Activated CD4-positive, alpha-beta memory T cell treated with anti-CD3 and anti-CD28 coated beads for 36 hours (primary cell): ENCODE measurements around the gene MPHOSPH9. TPM values are rescaled to one million over a fixed set of nuclear protein-coding genes. Genes with fewer than 3 reads are reported as not detected.
"Not testable (repeated sequence)": the region's sequence is repeated elsewhere in the genome, so short reads cannot be mapped to it uniquely, and the experiment has no call there.

Source experiments
- CTCF ChIA-PET: fragments of 350-600 bp; sonication (Branson Sonifier 250); formaldehyde crosslinking; loops from one replicate; lab custom pipeline; 2021; ENCODE audit warnings: antibody characterized with exemption, inconsistent platforms; lab: Charles Lee
- POLR2A ChIA-PET: fragments of 350-600 bp; sonication (Branson Sonifier 250); formaldehyde crosslinking; loops from one replicate; lab custom pipeline; 2021; ENCODE audit warnings: antibody characterized with exemption; lab: Charles Lee
- DNase-seq: peaks from one replicate; pipeline ENCODE4 v3.0.0-alpha.2; 2020
- H3K27ac Mint-ChIP-seq: one replicate; pipeline ENCODE4 v1.8.0; 2021; ENCODE audit warnings: mixed read lengths
- H3K27me3 Mint-ChIP-seq: one replicate; pipeline ENCODE4 v1.8.0; 2021; ENCODE audit warnings: mixed read lengths
- H3K36me3 Mint-ChIP-seq: one replicate; pipeline ENCODE4 v1.8.0; 2021; ENCODE audit warnings: mixed read lengths
- H3K4me1 Mint-ChIP-seq: one replicate; pipeline ENCODE4 v1.8.0; 2021; ENCODE audit warnings: low read depth, mixed read lengths
- H3K4me3 Mint-ChIP-seq: one replicate; pipeline ENCODE4 v1.8.0; 2021; ENCODE audit warnings: mild to moderate bottlenecking, mixed read lengths
- H3K9me3 Mint-ChIP-seq: one replicate; pipeline ENCODE4 v1.8.0; 2021; ENCODE audit warnings: mixed read lengths
- intact Hi-C: fragments of 100-400 bp; cut with micrococcal nuclease; formaldehyde crosslinking; loops from one replicate; pipeline ENCODE4 v1.15.1; 2023
- total RNA-seq, 2 experiments: library from RNA; stranded (reverse); gene quantifications; one replicate each; pipeline ENCODE4 v1.2.3, GENCODE V29; 2021

MPHOSPH9 gene
- total RNA-seq, 2 experiments from 2014 or later = 88.8 to 97.6 TPM

DNA sequence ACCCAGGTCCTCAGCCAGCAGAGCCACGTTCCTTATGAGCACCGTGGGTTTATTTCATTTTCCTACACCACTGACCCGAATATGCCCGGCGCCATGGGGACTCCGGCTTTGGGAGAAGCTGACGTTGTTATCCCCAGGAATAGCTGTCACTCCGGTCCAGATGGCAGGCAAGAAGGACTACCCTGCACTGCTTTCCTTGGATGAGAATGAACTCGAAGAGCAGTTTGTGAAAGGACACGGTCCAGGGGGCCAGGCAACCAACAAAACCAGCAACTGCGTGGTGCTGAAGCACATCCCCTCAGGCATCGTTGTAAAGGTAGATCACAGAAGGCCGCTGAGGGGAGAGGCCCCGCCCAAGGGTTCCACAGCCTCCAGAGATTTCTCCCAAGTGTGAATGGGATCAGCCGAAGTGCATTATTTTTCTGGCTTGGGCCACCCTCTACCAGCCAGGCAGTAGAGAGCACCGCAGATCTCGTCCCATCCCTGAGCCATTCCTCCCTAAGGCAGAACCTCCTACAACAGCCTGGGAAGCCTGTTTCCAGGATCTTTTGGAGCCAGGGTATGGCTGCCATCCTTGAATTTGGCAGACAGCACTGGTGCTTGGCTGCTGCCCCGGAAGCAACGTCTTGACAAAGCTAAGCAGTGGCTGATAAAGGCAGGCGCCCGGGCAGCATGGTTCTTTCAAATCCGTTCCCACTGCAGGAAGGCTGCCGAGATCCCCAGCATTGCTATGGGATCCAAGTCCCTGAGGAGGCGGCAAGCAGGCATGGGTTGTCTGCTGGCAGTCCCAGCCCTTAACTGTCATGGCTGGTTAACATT, 20.9 kb upstream of the MPHOSPH9 start:
- Mint-ChIP-seq H3K4me1 (peaks cover 39% of the 10 kb centered on the region), H3K27ac (no peak overlapping the region), H3K36me3 (peaks cover 28% of the 10 kb centered on the region), H3K9me3 (no peaks in the 10 kb centered on the region), H3K4me3 (no peak overlapping the region), H3K27me3 (no peaks in the 10 kb centered on the region)
- intact Hi-C loops = no loop called here
- ChIA-PET CTCF (interaction anchor here (1.0 kb wide), 1 partner anchor 16 kb away, joined by 4 read pairs; no protein-coding TSS in a partner anchor), POLR2A (no interaction called here)
- DNase-seq = no peak

DNA sequence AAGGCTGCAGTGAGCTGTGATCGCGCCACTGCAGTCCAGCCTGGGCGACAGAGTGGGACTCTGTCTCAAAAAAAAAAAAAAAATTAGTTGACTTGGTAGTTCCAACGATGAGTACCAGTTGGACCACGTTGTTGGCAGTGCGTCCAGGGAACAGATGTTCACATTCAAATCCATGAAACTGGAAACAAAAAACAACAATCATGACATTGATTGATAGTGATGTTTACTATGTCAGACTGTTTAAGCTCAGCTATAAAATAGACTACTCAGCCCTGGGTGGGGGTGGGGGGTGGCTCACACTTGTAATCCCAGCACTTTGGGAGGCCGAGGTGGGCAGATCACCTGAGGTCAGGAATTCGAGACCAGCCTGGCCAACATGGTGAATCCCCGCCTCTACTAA, 19.4 kb upstream of the MPHOSPH9 start:
- H3K36me3 Mint-ChIP-seq = peaks cover 42% of the 10 kb centered on the region
- POLR2A ChIA-PET, H3K4me3 Mint-ChIP-seq, H3K27me3 Mint-ChIP-seq, intact Hi-C loops, H3K27ac Mint-ChIP-seq, DNase-seq: not testable (repeated sequence)
- peaks cover 11% of the 10 kb centered on the region for H3K9me3 Mint-ChIP-seq
- CTCF ChIA-PET = interaction anchor here (1.1 kb wide), 1 partner anchor 331 kb away, joined by 3 read pairs; no protein-coding TSS in a partner anchor
- H3K4me1 Mint-ChIP-seq = peaks cover 48% of the 10 kb centered on the region

DNA sequence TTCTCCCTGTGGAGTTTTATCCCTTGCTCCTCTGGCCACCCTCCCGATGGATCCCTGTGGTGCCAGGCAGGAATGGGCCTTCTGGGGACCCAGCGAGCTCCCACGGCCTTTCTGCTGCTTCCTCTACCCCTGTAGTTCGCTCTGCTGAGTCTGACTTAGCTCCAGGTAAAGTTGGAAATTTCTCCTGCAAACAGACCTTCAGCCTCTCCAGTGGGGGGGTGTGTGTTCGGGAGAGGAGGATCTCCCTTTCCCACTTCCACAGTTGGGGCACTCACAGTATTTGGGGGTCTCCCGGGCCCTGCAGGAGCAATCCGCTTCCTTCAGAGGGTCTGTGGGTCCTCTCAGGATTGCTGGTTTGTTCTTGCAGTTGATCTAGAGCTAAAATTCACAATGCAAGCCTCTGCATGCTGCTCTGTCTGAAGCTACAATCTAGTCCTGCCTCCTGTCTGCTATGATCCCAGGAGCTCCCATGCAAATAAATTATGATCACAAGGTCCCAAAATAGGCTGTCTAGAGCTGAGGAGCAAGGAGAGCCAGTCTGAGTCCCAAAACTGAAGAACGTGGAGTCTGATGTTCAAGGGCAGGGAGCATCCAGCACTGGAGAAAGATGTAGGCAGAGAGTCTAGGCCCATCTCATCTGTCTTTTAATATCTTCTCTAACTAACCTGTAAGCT, 18.6 kb upstream of the MPHOSPH9 start:
- peak overlapping the region; percentile 31 for H3K27ac Mint-ChIP-seq
- POLR2A ChIA-PET = no interaction called here
- intact Hi-C loops = no loop called here
- DNase-seq = no peak
- H3K4me1 Mint-ChIP-seq = peaks cover 53% of the 10 kb centered on the region
- peaks cover 13% of the 10 kb centered on the region for H3K9me3 Mint-ChIP-seq
- no peak overlapping the region for H3K4me3 Mint-ChIP-seq
- no peaks in the 10 kb centered on the region for H3K27me3 Mint-ChIP-seq
- H3K36me3 Mint-ChIP-seq = peaks cover 45% of the 10 kb centered on the region
- CTCF ChIA-PET = interaction anchor here (1.1 kb wide), 1 partner anchor 332 kb away, joined by 3 read pairs; no protein-coding TSS in a partner anchor

DNA sequence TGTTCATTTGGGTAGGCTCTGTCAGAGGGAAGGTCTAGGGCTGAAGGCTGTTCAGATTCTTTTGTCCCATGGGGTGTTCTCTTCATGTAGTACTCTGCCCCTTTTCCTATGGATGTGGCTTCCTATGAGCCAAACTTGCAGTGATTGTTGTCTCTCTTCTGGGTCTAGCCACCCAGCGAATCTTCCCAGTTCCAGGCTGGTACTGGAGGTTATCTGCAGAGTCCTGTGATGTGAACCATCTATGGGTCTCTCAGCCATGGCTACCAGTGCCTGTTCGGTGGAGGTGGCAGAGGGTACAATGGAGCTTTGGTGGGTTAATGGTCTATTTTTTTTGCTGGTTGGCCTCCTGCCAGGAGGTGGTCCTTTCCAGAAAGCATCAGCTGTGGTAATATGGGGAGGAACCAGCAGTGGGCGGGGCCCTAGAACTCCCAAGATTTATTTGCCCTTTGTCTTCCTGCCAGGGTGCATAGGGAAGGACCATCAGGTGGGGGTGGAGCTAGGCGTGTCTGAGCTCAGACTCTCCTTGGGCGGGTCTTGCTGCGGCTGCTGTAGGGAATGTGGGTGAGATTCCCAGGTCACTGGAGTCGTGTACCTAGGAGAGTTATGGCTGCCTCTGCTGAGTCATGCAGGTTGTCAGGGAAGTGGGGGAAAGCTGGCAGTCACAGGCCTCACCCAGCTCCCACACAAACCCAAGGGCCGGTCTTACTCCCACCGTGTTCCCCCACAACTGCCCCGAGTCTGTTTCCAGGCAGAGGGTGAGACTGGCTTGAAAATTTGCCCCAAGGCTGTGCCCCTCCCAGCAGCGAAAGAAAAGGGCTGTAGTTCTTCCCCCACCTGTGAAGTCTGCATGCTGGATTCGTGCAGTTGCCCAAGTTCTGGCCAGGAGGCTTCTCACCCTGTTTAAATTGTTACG, 17.8 kb upstream of the MPHOSPH9 start:
- Mint-ChIP-seq H3K4me3 (no peak overlapping the region), H3K4me1 (peaks cover 61% of the 10 kb centered on the region)
- POLR2A ChIA-PET = interaction anchor here (1.3 kb wide), 1 partner anchor 18 kb away, joined by 3 read pairs; the partner anchor contains the start of genes MPHOSPH9 and MTRFR

DNA sequence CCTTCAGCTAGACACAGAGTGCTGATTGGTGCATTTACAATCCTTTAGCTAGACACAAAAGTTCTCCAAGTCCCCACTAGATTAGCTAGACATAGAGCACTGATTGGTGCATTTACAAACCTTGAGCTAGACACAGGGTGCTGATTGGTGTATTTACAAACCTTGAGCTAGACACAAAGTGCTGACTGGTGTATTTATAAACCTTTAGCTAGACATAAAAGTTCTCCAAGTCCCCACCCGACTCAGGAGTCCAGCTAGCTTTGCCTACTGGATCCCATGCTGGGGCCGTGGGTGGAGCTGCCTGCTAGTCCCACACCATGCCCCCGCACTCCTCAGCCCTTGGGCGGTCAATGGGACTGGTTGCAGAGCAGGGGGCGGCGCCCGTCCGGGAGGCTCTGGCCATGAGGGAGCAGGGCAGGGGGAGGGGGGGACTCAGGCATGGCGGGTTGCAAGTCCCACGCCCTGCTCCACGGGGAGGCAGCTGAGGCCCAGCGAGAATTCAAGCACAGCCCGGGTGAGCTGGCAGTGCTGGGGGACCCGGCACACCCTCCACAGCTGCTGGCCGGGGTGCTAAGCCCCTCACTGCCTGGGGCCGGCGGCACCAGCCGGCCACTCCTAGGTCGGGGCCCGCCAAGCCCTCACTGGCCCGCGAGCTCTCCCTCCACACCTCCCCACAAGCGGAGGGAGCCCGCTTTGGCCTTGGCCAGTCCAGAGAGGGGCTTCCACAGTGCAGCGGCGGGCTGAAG, 16.2 kb upstream of the MPHOSPH9 start:
- DNase-seq, H3K27me3 Mint-ChIP-seq, H3K4me3 Mint-ChIP-seq, intact Hi-C loops, H3K27ac Mint-ChIP-seq: not testable (repeated sequence)
- ChIA-PET CTCF (interaction anchor here (0.9 to 2.8 kb wide), 2 partner anchors 11 to 40 kb away, joined by 4 to 17 read pairs; no protein-coding TSS in a partner anchor), POLR2A (interaction anchor here (0.9 to 1.3 kb wide), 2 partner anchors 16 kb away, joined by 3 to 4 read pairs; partner anchors contain the start of genes MPHOSPH9 and MTRFR)
- Mint-ChIP-seq H3K36me3 (peaks cover 40% of the 10 kb centered on the region), H3K4me1 (peaks cover 55% of the 10 kb centered on the region), H3K9me3 (peaks cover 13% of the 10 kb centered on the region)

More for the DNA sequence above, 17.8 kb upstream of the MPHOSPH9 start:
- peaks cover 40% of the 10 kb centered on the region for H3K36me3 Mint-ChIP-seq
- CTCF ChIA-PET = interaction anchor here (1.1 kb wide), 1 partner anchor 333 kb away, joined by 3 read pairs; no protein-coding TSS in a partner anchor
- peaks cover 13% of the 10 kb centered on the region for H3K9me3 Mint-ChIP-seq
- no peak for DNase-seq
- peak overlapping the region; percentile 31 for H3K27ac Mint-ChIP-seq
- intact Hi-C loops = no loop called here
- no peaks in the 10 kb centered on the region for H3K27me3 Mint-ChIP-seq

DNA sequence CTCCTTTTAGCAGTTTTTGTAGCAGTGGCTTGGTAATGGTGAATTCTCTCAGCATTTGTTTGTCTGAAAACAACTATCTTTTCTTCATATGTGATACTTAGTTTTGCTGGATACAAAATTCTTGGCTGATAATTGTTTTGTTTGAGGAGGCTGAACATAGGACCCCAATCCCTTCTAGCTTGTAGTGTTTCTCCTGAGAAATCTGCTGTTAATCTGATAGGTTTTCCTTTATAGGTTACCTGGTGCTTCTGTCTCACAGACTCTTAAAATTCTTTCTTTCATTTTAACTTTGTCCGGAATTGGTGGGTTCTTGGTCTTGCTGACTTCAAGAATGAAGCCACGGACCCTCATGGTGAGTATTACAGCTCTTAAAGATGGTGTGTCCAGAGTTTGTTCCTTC, 15.2 kb upstream of the MPHOSPH9 start:
- POLR2A ChIA-PET, DNase-seq, intact Hi-C loops, H3K27ac Mint-ChIP-seq, H3K4me3 Mint-ChIP-seq, H3K27me3 Mint-ChIP-seq: not testable (repeated sequence)
- CTCF ChIA-PET = interaction anchor here (2.8 kb wide), 1 partner anchor 10 kb away, joined by 17 read pairs; no protein-coding TSS in a partner anchor
- H3K9me3 Mint-ChIP-seq = peaks cover 13% of the 10 kb centered on the region
- peaks cover 32% of the 10 kb centered on the region for H3K36me3 Mint-ChIP-seq
- peaks cover 58% of the 10 kb centered on the region for H3K4me1 Mint-ChIP-seq

DNA sequence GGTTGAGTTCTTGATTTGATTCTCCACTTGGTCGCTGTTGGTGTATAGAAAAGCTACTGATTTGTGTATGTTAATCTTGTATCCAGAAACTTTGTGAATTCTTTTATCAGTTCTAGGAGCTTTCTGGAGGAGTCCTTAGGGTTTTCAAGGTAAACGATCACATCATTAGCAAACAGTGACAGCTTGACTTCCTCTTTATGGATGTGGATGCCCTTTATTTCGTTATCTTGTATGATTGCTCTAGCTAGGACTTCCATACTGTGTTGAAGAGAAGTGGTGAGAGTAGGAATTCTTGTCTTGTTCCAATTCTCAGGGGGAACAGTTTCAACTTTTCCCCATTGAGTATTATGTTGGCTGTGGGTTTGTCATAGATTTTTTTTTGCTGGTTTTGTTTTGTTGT, 12.7 kb upstream of the MPHOSPH9 start:
- H3K4me1 Mint-ChIP-seq = peaks cover 61% of the 10 kb centered on the region
- CTCF ChIA-PET = no interaction called here
- H3K27me3 Mint-ChIP-seq = no peaks in the 10 kb centered on the region
- peaks cover 13% of the 10 kb centered on the region for H3K9me3 Mint-ChIP-seq
- peak overlapping the region; percentile 23 for H3K27ac Mint-ChIP-seq
- H3K4me3 Mint-ChIP-seq = no peak overlapping the region
- intact Hi-C loops = no loop called here
- POLR2A ChIA-PET = no interaction called here
- DNase-seq = no peak
- peaks cover 41% of the 10 kb centered on the region for H3K36me3 Mint-ChIP-seq

DNA sequence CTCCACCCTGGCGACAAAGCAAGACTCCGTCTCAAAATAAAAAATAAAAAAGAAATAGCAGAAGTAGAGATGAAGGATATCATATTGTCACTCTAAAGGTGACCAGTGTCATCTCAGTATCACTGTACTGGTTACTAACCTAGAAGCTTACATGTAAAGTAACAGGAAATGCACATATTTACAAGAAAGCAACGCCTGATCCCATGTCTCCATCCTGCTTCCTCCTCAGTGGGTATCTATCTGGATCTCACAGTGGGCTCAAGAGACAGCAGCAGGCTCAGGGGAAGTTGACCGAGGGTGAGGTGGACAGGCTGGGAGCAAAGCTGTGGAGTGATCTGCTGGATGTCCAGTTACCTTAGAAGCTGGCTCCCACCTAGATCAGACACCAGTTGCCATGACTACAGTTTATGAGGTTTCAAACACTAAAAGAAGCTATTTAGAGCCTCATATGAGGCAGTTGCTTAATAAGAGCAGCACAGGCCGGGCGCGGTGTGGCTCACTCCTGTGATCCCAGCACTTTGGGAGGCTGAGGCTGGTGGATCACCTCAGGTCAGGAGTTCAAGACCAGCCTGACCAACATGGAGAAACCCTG, 10.8 kb upstream of the MPHOSPH9 start:
- H3K36me3 Mint-ChIP-seq = peaks cover 41% of the 10 kb centered on the region

DNA sequence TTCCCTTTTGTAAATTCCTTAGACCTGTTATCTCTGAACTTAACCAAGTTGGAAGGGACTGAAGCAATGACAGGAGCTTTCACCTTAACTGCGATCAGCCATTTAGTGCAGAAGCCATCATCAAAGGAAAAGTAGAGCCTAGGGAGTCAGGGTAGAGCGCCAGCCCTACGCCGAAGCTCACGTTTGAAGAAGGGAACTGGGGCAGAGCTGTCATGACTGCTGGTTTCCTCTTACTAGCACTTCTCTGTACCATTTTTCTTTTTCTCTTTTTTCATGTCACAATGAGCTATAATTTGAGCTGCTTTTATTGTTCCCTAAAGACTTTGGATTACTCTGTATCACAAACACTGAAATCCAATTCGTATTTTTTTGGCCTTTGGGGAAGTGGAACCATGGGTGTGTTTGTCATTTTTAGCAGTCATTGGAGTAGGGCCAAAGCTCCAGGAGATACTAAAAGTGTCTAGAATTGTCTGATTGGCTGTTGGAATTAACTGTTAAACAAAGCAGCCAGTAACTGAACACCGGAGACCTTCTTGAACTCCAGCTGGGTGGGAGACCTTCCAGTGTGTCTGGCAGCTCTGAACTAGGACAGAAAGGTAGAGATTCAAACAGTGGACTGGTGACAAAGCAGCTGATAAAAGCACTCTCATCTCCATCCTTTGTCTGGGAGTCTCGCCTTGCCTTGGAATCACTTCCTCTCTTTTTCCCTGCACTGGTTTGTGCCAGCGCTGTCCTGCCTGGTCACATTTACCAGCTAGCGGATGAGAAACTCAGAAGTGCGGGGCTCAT, 9.4 kb upstream of the MPHOSPH9 start:
- POLR2A ChIA-PET = interaction anchor here (1.1 to 1.7 kb wide), 2 partner anchors 9 to 166 kb away, joined by 3 to 7 read pairs; partner anchors contain the start of genes MPHOSPH9 and MTRFR

More for the DNA sequence above, 10.8 kb upstream of the MPHOSPH9 start:
- Mint-ChIP-seq H3K27me3 (no peaks in the 10 kb centered on the region), H3K27ac (peak overlapping the region; percentile 45), H3K4me1 (peaks cover 53% of the 10 kb centered on the region), H3K4me3 (no peak overlapping the region), H3K9me3 (peaks cover 13% of the 10 kb centered on the region)
- intact Hi-C loops = no loop called here
- ChIA-PET POLR2A (interaction anchor here (1.5 kb wide), 1 partner anchor 11 kb away, joined by 4 read pairs; the partner anchor contains the start of genes MPHOSPH9 and MTRFR), CTCF (no interaction called here)
- DNase-seq = no peak

More for the DNA sequence above, 9.4 kb upstream of the MPHOSPH9 start:
- Mint-ChIP-seq H3K36me3 (peaks cover 31% of the 10 kb centered on the region), H3K4me1 (peaks cover 55% of the 10 kb centered on the region), H3K27me3 (no peaks in the 10 kb centered on the region), H3K9me3 (peaks cover under 1% of the 10 kb centered on the region), H3K4me3 (no peak overlapping the region), H3K27ac (peak overlapping the region; percentile 57)
- DNase-seq = no peak
- intact Hi-C loops = no loop called here
- CTCF ChIA-PET = interaction anchor here (0.7 to 2.0 kb wide), 6 partner anchors 9 to 383 kb away, joined by 3 to 7 read pairs (median 4); partner anchors contain the start of genes MPHOSPH9, MTRFR and OGFOD2
